KOPT-K1 (cell line): ENCODE results near the gene PI16.

Experiments
- H3K27ac ChIP-seq: fragments of 200-600 bp; sonication (generic); 2 replicates; pipeline ENCODE4 v1.5.1; 2016; ENCODE audit warnings: antibody characterized with exemption, mild to moderate bottlenecking, low read depth, low read length; ENCODE audit not compliant: poor library complexity, severe bottlenecking
- H3K36me3 ChIP-seq: fragments of 200-600 bp; sonication (generic); 2 replicates; pipeline ENCODE4 v1.5.1; 2017; ENCODE audit warnings: antibody characterized with exemption, mild to moderate bottlenecking, low read length, moderate library complexity; ENCODE audit not compliant: insufficient read depth
- H3K9me3 ChIP-seq: fragments of 200-600 bp; sonication (generic); 2 replicates; pipeline ENCODE4 v1.5.1; 2017; ENCODE audit warnings: antibody characterized with exemption, low read length, mild to moderate bottlenecking; ENCODE audit not compliant: insufficient read depth, poor library complexity, severe bottlenecking

Gene PI16

DNA sequence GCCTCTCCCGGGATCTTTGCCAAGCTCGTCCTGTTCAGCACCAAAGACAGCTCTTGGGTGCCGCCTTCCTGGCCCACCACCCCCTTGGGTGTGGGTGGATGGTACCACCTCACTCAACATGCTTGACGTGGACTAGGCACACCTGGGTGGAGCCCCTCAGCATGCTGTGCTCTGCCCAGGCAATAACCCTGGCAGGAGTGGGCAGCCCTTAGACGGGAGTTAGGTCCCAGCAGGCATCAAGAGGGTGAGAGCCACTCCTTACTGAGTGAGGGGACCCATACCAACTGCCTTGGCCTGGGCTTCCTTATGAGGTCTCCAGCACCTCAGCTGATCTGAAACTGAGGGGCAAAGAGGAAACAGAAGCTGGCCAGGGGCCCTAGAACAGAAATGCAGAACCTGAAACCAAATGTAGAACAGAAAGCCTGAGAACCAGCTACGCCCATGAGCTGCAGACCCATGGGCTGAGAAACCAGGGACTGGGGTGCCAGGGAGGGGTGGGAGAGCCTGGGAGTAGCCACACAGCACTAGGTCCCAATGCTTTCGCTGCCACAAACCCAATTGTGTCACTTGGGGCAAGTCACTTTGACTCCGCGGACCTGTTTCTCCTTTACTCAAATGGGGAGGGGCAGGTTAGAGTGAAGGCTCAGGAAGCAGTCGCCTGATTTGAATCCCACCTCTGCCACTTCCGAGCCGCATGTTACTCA lies 53.0 kb downstream of the PI16 start:
- Histone ChIP-seq H3K36me3 (no peaks in the 10 kb centered on the region), H3K9me3 (no peaks in the 10 kb centered on the region), H3K27ac (no peak overlapping the region)

DNA sequence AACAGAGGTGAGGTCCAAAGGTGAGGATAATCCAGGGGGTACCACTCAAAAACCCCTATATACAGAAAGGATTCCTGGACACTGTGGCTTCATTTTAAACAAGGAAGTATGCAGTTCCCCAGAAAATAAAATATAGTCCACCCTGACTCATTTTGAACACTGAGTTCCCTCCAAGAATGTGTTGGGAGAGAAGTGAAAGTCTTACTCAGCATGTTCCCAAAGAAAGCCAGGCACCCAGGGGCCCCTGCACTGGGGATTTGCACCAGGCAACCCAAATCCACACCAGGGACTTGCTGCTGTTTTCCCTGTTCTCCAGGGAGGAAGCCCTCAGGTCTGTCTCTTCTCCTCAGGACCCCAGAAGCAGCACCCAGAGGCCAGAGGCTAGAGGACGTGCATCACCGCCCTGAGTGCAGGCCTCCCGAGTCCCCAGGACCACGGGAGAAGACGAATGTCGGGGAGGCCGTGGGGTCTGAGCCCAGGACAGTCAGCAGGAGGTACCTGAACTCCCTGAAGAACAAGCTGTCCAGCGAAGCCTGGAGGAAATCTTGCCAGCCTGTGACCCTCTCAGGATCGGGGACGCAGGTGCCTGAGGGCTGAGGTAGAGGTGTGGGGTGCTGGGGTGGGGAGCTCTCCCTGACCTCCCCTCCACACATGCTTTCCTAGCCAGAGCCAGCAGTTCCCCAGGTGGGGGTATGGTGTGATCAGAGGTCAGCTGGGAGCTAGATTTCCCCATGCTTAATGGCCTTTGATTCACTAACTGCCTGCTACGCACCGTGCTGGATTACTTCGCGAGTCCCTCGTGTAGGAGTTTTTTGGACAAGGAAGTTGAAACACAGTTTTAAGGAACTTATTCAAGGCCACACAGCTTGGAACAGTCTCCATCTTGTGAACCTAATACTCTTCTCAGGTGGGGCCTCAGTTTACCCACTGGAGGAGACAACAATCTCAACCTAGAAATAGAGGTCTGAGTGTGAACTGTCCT lies 54.2 kb downstream of the PI16 start:
- Histone ChIP-seq H3K36me3 (no peaks in the 10 kb centered on the region), H3K9me3 (no peaks in the 10 kb centered on the region), H3K27ac (no peak overlapping the region)

DNA sequence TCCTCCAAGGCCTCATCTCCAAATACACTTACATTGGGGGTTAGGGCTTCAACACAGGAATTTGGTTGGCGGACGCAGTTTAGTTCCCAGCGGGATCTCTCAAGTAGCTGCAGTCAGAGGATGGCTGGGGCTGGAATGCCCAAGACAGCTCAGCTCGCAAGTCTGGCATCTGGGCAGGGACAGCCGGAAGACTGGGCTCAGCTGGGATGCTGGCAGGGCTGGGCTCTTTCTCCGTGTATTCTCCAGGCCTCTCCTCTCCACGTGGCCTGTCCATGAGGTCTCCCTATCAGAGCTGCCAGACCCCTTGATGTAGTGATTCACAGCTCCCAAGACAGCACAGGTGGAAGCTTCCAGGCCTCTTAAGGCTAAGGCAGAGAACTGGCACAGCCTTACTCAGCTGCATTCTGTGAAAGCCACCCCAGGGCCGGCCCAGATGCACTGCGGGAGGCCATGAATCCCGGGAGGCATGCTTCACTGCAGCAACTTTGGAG lies 55.9 kb downstream of the PI16 start:
- H3K27ac ChIP-seq = no peak overlapping the region
- no peaks in the 10 kb centered on the region for H3K9me3 ChIP-seq
- no peaks in the 10 kb centered on the region for H3K36me3 ChIP-seq

DNA sequence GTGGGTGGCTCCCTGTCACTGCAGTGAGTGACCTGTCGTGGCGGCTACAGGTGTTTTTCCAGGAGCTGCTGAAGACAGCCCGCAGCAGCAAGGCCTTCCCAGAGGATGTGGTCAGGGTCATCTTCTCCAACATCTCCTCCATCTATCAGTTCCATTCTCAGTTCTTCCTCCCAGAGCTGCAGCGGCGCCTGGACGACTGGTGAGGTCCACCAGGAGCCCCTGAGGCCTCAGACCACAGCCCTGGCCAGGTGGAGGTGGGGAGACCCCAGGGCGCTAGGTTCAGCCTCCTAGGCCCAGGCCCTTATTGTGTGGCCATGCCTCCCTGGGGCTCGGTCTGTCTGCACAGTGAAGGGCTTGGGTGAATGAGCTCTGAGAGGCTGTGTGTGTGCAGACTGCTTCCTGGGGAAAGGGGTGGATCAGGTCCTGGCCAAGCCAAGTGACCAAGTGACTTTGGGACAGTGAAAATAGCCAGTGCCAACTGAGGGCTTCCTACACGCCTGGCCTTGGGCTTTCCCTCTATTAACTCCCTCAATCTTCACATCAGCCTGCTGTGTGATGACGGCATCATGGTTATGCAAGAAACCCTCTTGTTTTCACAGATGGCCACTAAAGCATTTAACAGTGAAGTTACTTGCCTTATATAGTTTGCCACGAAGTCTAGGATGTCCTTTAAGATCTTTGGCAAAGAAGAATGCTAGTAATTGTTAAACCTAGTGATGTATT lies 57.3 kb downstream of the PI16 start:
- H3K36me3 ChIP-seq = no peaks in the 10 kb centered on the region
- no peaks in the 10 kb centered on the region for H3K9me3 ChIP-seq
- H3K27ac ChIP-seq = no peak overlapping the region

DNA sequence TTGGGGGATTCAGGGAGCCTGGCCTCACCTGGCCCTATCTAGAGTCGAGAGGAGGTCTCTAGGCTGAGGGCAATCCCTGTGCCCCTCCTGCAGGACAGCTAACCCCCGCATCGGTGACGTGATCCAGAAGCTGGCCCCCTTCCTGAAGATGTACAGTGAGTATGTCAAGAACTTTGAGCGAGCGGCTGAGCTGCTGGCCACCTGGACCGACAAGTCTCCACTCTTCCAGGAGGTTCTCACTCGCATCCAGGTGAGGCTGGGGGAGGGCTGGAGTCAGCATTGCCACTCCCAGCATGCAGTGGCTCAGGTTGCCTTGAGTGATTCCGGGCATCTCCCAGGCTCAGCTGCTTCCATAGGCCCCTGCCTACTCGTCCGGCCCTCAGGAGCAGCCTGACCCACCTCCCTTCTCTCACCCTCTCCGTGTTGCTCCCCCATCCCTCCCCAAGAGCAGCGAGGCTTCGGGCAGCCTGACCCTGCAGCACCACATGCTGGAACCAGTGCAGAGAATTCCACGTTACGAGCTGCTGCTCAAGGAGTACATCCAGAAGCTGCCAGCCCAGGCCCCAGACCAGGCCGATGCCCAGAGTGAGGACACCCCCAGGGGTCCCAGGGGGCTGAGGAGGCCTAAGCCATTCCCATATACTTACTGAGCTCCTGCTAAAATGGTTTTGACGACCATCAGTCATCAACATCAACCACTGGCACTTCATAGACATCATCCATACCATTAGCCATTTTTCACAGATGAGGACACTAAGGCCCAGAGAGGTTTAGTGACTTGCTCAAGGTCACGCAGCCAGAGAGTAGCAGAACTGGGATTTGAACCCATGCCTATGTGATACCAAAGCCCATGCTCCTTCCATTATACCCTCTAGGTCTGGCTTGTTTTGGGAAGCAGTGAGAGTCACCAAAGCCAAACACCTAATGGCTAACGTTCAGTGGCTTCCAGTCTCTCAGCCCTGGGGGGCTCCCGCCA lies 59.3 kb downstream of the PI16 start:
- Histone ChIP-seq H3K36me3 (no peaks in the 10 kb centered on the region), H3K27ac (no peak overlapping the region), H3K9me3 (no peaks in the 10 kb centered on the region)
